PC-9 (cell line): ENCODE results near the gene KLHDC8A.

Source experiments
- EZH2 ChIP-seq: fragments of 200-600 bp; sonication (generic); IDR thresholded peaks from 2 replicates; pipeline ENCODE4 v1.8.0; 2017; ENCODE audit warnings: antibody characterized with exemption, low read depth
- TF ChIP-seq, protein P1 (sequence below): fragments of 200-600 bp; sonication (generic); conservative IDR thresholded peaks from 2 replicates; pipeline ENCODE4 v1.6.1; 2017; ENCODE audit warnings: mixed run types, antibody characterized with exemption, mild to moderate bottlenecking, moderate library complexity

DNA sequence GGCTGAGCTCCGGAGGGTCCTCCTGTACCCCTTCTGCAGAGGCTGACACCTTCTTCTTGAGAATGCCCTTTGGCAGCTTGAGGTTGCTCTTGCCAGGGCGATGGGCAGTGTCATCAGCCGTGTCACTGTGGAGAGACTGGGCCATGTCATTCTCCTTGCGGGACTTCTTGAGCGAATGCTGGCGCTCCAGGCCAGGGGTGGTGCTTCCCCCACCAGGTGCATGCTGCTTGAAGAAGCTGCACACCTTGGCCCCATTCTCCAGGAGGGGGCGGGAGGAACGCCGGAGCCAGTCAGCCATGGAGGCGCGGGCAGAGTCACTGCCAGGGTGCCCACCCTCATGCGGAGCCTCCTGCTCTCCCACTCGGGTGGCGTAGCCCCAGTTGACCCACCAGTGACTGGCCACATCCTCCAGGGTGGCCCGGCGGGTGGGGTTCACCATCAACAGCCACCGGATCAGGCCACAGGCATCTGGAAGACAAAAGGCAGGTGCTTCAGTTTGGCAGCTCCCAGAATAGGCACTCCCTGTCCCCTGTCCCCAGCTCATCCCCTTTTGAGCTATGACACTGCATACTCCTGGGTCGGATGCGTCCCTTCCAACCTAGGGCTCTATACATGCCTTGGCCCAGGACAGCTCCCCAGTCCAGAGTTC, 52.6 kb downstream of the KLHDC8A start:
- TF ChIP-seq, protein P1, sequence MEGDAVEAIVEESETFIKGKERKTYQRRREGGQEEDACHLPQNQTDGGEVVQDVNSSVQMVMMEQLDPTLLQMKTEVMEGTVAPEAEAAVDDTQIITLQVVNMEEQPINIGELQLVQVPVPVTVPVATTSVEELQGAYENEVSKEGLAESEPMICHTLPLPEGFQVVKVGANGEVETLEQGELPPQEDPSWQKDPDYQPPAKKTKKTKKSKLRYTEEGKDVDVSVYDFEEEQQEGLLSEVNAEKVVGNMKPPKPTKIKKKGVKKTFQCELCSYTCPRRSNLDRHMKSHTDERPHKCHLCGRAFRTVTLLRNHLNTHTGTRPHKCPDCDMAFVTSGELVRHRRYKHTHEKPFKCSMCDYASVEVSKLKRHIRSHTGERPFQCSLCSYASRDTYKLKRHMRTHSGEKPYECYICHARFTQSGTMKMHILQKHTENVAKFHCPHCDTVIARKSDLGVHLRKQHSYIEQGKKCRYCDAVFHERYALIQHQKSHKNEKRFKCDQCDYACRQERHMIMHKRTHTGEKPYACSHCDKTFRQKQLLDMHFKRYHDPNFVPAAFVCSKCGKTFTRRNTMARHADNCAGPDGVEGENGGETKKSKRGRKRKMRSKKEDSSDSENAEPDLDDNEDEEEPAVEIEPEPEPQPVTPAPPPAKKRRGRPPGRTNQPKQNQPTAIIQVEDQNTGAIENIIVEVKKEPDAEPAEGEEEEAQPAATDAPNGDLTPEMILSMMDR = no peak
- TF ChIP-seq EZH2 = no peak
